ENCODE data around the gene PRSS22.

DNA sequence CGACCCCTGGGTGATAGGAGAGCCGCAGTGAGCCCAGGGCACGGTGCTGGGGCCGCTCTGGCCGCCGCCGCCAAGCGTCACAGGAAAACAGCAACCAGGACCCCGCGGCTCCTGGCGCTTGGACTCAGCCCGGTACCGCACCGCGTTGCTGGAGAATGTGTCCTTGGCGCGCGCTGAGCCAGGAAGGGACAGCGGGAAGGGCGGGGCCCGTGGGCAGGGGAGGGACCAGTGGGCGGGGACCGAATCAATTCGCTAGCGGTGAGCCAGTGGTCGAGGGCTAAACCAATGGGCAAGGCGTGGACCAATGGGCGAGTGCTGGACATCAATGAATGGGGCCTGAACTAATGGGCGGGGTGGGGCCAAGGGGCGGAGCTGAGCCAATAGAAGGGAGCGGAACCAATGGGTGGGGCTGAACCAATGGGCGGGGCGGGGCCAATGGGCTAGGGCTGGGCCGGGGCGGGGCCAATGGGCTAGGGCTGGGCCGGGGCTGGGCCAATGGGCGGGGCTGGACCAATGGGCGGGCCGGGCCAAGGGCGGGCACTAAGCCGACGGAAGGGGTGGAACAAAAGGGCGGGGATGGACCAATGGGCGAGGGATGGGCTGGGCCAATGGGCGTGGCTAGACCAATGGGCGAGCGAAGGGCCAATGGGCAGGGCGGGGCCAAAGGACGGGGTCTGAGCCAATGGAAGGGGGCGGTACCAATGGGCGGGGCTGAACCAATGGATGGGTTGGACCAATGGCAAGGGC is 47.4 kb upstream of the PRSS22 start:
- TF ChIP-seq, protein P1, sequence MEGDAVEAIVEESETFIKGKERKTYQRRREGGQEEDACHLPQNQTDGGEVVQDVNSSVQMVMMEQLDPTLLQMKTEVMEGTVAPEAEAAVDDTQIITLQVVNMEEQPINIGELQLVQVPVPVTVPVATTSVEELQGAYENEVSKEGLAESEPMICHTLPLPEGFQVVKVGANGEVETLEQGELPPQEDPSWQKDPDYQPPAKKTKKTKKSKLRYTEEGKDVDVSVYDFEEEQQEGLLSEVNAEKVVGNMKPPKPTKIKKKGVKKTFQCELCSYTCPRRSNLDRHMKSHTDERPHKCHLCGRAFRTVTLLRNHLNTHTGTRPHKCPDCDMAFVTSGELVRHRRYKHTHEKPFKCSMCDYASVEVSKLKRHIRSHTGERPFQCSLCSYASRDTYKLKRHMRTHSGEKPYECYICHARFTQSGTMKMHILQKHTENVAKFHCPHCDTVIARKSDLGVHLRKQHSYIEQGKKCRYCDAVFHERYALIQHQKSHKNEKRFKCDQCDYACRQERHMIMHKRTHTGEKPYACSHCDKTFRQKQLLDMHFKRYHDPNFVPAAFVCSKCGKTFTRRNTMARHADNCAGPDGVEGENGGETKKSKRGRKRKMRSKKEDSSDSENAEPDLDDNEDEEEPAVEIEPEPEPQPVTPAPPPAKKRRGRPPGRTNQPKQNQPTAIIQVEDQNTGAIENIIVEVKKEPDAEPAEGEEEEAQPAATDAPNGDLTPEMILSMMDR (optimal IDR thresholded peaks at IDR 0.05 in 1 of 3, IDR thresholded peaks at IDR 0.05 in 1 of 3, conservative IDR thresholded peaks at IDR 0.05 in 1 of 3; ENCODE audit: extremely low read depth in 1 of 3, insufficient read depth in 2 of 3, low read length in 3 of 3): no peak
- no peak for TF ChIP-seq EZH2 (IDR thresholded peaks at IDR 0.05; ENCODE audit: low read length)
